Cardiac septum (tissue), 1 donor: ENCODE measurements around the gene TTC9C. TPM values are rescaled to one million over a fixed set of nuclear protein-coding genes. Genes with fewer than 3 reads are reported as not detected.
"Not testable (repeated sequence)": the region's sequence is repeated elsewhere in the genome, so short reads cannot be mapped to it uniquely, and the experiment has no call there.

ENCODE experiments used
- DNase-seq: peaks from one replicate; pipeline ENCODE4 v3.0.0-alpha.2; 2020; ENCODE audit warnings: low spot score
- intact Hi-C: fragments of 100-400 bp; cut with DNase I; formaldehyde crosslinking; loops from one replicate; pipeline ENCODE4 v1.14.0; 2022
- total RNA-seq: library from RNA; stranded (reverse); fragmentation: NEBNext Ultra II Directional; extraction: Animal tissue kit (Norgen Biotek cat#: 25700); gene quantifications from one replicate; pipeline ENCODE4 v1.2.1, GENCODE V29; 2021
- donor health status: DM: no; HTN: no; CAD: no.

The TTC9C gene
- total RNA-seq, 1 donor from 2014 or later, result 13.6 TPM

- DNase-seq, intact Hi-C loops: not testable (repeated sequence)
Measured at GRCh38 chr11:62730076-62730475, 1.8 kb downstream of the TTC9C start.

- DNase-seq, result no peak
- intact Hi-C loops, result no loop called here
Measured at GRCh38 chr11:62732830-62733229, 4.5 kb downstream of the TTC9C start.

- DNase-seq, result no peak
- intact Hi-C loops, result no loop called here
Measured at GRCh38 chr11:62737196-62737595, 8.9 kb downstream of the TTC9C start.

GRCh38 chr11:62747475-62748160 is 19.3 kb downstream of the TTC9C start:
- intact Hi-C loops, result no loop called here
- DNase-seq, result no peak

GRCh38 chr11:62749931-62750330 is 21.6 kb downstream of the TTC9C start:
- intact Hi-C loops, DNase-seq: not testable (repeated sequence)

- no peak for DNase-seq
- intact Hi-C loops, result no loop called here
Measured at GRCh38 chr11:62752177-62752785, 24.0 kb downstream of the TTC9C start.

- intact Hi-C loops, result loop anchor here (1.0 kb wide), 1 partner anchor 25 kb away; the partner anchor contains the start of gene TTC9C
- DNase-seq, result no peak
Measured at GRCh38 chr11:62752994-62753735, 24.9 kb downstream of the TTC9C start.

GRCh38 chr11:62753736-62754603 is 25.7 kb downstream of the TTC9C start, which contains the start of gene ZBTB3:
TSS of gene ZBTB3 (minus strand) at chr11:62754160. CDS start at chr11:62753664, 496 bp downstream.
- DNase-seq, result peak; percentile 99
- intact Hi-C loops, result loop anchor here (1.0 kb wide), 1 partner anchor 26 kb away; the partner anchor contains the start of gene TTC9C

GRCh38 chr11:62755086-62755615 is 26.9 kb downstream of the TTC9C start:
- intact Hi-C loops, result no loop called here
- no peak for DNase-seq

- intact Hi-C loops, result no loop called here
- DNase-seq, result no peak
Measured at GRCh38 chr11:62757846-62758788, 29.8 kb downstream of the TTC9C start.

- intact Hi-C loops, DNase-seq: not testable (repeated sequence)
Measured at GRCh38 chr11:62760867-62761227, 32.6 kb downstream of the TTC9C start.

- no peak for DNase-seq
- intact Hi-C loops, result loop anchor here (2.0 kb wide), 1 partner anchor 44 kb away; the partner anchor contains the start of gene HNRNPUL2
Measured at GRCh38 chr11:62770778-62771143, 42.5 kb downstream of the TTC9C start.

GRCh38 chr11:62771144-62772021 is 43.1 kb downstream of the TTC9C start, which contains the start of gene TAF6L:
TSS of gene TAF6L (plus strand) at chr11:62771396. CDS start at chr11:62775784, 4,388 bp downstream.
- intact Hi-C loops, result loop anchor here (2.0 kb wide), 1 partner anchor 45 kb away; the partner anchor contains the start of gene HNRNPUL2
- peak; percentile 99 for DNase-seq

- DNase-seq, result no peak
- intact Hi-C loops, result no loop called here
Measured at GRCh38 chr11:62774407-62774806, 46.1 kb downstream of the TTC9C start.

- intact Hi-C loops, result no loop called here
Measured at GRCh38 chr11:62775646-62776045, 47.4 kb downstream of the TTC9C start.

GRCh38 chr11:62777389-62777788 is 49.1 kb downstream of the TTC9C start:
- intact Hi-C loops, result no loop called here
- DNase-seq, result no peak

More at GRCh38 chr11:62775646-62776045, 47.4 kb downstream of the TTC9C start:
- DNase-seq, result no peak

GRCh38 chr11:62778441-62778840 is 50.2 kb downstream of the TTC9C start:
- intact Hi-C loops, result no loop called here
- no peak for DNase-seq
